PC-9 (cell line): ENCODE results near the gene FKBP1B. TPM values are rescaled to one million over a fixed set of nuclear protein-coding genes. Genes with fewer than 3 reads are reported as not detected.
"Not testable (repeated sequence)": the region's sequence is repeated elsewhere in the genome, so short reads cannot be mapped to it uniquely, and the experiment has no call there.

Experiments
- BruUV-seq: library from RNA; stranded (reverse); fragments of 400-500 nt; replicated peaks from 2 replicates; lab custom pipeline; 2021; lab: Mats Ljungman, UMichigan
- CTCF ChIA-PET: fragments of 300-600 bp; sonication (Branson Sonifier 250); formaldehyde crosslinking; loops from one replicate; lab custom pipeline; 2022; ENCODE audit warnings: antibody characterized with exemption; lab: Charles Lee
- POLR2A ChIA-PET: fragments of 300-600 bp; sonication (Branson Sonifier 250); formaldehyde crosslinking; loops from one replicate; lab custom pipeline; 2022; ENCODE audit warnings: antibody characterized with exemption; ENCODE audit not compliant: unreplicated experiment; lab: Charles Lee
- DNase-seq, 2 experiments: peaks; one replicate each; pipeline versions ENCODE4 v3.0.0 to v3.0.0-alpha.2; 2015 to 2022; ENCODE audit warnings: mixed read lengths in 1 of 2
- H2AFZ ChIP-seq: fragments of 200-600 bp; sonication (generic); 2 replicates; pipeline ENCODE4 v1.8.1; 2017; ENCODE audit warnings: antibody characterized with exemption
- H3F3A ChIP-seq: fragments of 200-600 bp; sonication (generic); 2 replicates; pipeline ENCODE4 v1.8.1; 2017; ENCODE audit warnings: antibody characterized with exemption, mild to moderate bottlenecking, low read depth; ENCODE audit not compliant: insufficient read depth
- H3K27ac ChIP-seq: fragments of 200-600 bp; sonication (generic); 2 replicates; pipeline ENCODE4 v1.6.1; 2016; ENCODE audit warnings: mixed run types
- H3K27me3 ChIP-seq: fragments of 200-600 bp; sonication (generic); 2 replicates; pipeline ENCODE4 v1.6.1; 2016; ENCODE audit warnings: low read depth, mixed run types; ENCODE audit not compliant: insufficient read depth
- H3K36me3 ChIP-seq: fragments of 200-600 bp; sonication (generic); 2 replicates; pipeline ENCODE4 v1.6.1; 2016; ENCODE audit warnings: low read depth, mixed run types
- H3K4me1 ChIP-seq: fragments of 200-600 bp; sonication (generic); replicated peaks from 2 replicates; pipeline ENCODE4 v1.6.1; 2016; ENCODE audit warnings: mixed run types; ENCODE audit not compliant: insufficient read depth
- H3K4me2 ChIP-seq: fragments of 200-600 bp; sonication (generic); 2 replicates; pipeline ENCODE4 v1.6.1; 2017; ENCODE audit warnings: mixed run types
- H3K4me3 ChIP-seq: fragments of 200-600 bp; sonication (generic); 2 replicates; pipeline ENCODE4 v1.6.1; 2016; ENCODE audit warnings: mixed run types
- H3K79me2 ChIP-seq: fragments of 200-600 bp; sonication (generic); 2 replicates; pipeline ENCODE4 v1.6.1; 2017; ENCODE audit warnings: low read depth, mixed run types
- H3K9me2 ChIP-seq: fragments of 200-600 bp; sonication (generic); 2 replicates; pipeline ENCODE4 v1.8.1; 2017; ENCODE audit warnings: mild to moderate bottlenecking; ENCODE audit not compliant: insufficient read depth
- H3K9me3 ChIP-seq: fragments of 200-600 bp; sonication (generic); 2 replicates; pipeline ENCODE4 v1.8.1; 2016; ENCODE audit warnings: low read depth; ENCODE audit not compliant: insufficient read depth
- H4K20me1 ChIP-seq: fragments of 200-600 bp; sonication (generic); 2 replicates; pipeline ENCODE4 v1.8.1; 2017; ENCODE audit not compliant: insufficient read depth
- EZH2 ChIP-seq: fragments of 200-600 bp; sonication (generic); IDR thresholded peaks from 2 replicates; pipeline ENCODE4 v1.8.0; 2017; ENCODE audit warnings: antibody characterized with exemption, low read depth
- intact Hi-C: fragments of 100-400 bp; cut with micrococcal nuclease; formaldehyde crosslinking; loops from one replicate; pipeline ENCODE4 v1.10.0; 2022; ENCODE audit not compliant: unreplicated experiment
- total RNA-seq: library from RNA; stranded (reverse); gene quantifications from 2 replicates; pipeline ENCODE4 v1.2.3, GENCODE V29; 2021
- TF ChIP-seq, protein P1 (sequence below): fragments of 200-600 bp; sonication (generic); conservative IDR thresholded peaks from 2 replicates; pipeline ENCODE4 v1.6.1; 2017; ENCODE audit warnings: mixed run types, antibody characterized with exemption, mild to moderate bottlenecking, moderate library complexity

Gene FKBP1B
- total RNA-seq, 1 experiment from 2014 or later: 4.5 TPM

DNA sequence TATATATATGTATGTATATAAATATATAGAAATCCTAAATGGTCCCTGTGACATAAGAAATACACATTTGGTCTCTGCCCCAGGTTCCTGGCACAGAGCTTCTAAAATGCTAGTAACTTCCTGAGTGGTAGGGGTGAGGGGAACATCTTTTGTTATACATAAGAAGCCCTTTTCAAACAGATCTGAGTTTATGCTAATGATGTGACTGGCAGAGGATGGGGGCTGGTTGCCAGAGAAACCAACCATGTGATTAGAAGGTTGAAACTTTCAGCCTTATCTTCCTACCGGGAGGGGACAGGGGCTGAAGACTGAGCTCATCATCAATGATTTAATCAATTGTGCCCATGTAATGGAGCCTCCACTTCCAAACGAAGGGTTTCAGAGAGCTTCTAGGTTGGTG is 23.3 kb upstream of the FKBP1B start:
- Histone ChIP-seq H3F3A (peaks cover 13% of the 10 kb centered on the region; the same call in 1 of the 2 replicates), H4K20me1 (no peaks in the 10 kb centered on the region), H3K27ac (no peak overlapping the region), H2AFZ (no peak overlapping the region), H3K4me3 (no peak overlapping the region), H3K9me3 (no peaks in the 10 kb centered on the region), H3K9me2 (no peaks in the 10 kb centered on the region), H3K27me3 (no peaks in the 10 kb centered on the region), H3K4me1 (peaks cover 7% of the 10 kb centered on the region), H3K79me2 (no peaks in the 10 kb centered on the region), H3K4me2 (no peak overlapping the region), H3K36me3 (no peaks in the 10 kb centered on the region)
- ChIA-PET CTCF (no interaction called here), POLR2A (no interaction called here)
- TF ChIP-seq EZH2: no peak
- TF ChIP-seq, protein P1, sequence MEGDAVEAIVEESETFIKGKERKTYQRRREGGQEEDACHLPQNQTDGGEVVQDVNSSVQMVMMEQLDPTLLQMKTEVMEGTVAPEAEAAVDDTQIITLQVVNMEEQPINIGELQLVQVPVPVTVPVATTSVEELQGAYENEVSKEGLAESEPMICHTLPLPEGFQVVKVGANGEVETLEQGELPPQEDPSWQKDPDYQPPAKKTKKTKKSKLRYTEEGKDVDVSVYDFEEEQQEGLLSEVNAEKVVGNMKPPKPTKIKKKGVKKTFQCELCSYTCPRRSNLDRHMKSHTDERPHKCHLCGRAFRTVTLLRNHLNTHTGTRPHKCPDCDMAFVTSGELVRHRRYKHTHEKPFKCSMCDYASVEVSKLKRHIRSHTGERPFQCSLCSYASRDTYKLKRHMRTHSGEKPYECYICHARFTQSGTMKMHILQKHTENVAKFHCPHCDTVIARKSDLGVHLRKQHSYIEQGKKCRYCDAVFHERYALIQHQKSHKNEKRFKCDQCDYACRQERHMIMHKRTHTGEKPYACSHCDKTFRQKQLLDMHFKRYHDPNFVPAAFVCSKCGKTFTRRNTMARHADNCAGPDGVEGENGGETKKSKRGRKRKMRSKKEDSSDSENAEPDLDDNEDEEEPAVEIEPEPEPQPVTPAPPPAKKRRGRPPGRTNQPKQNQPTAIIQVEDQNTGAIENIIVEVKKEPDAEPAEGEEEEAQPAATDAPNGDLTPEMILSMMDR: no peak
- intact Hi-C loops: no loop called here
- BruUV-seq: no TSS peak
- DNase-seq: no peak

DNA sequence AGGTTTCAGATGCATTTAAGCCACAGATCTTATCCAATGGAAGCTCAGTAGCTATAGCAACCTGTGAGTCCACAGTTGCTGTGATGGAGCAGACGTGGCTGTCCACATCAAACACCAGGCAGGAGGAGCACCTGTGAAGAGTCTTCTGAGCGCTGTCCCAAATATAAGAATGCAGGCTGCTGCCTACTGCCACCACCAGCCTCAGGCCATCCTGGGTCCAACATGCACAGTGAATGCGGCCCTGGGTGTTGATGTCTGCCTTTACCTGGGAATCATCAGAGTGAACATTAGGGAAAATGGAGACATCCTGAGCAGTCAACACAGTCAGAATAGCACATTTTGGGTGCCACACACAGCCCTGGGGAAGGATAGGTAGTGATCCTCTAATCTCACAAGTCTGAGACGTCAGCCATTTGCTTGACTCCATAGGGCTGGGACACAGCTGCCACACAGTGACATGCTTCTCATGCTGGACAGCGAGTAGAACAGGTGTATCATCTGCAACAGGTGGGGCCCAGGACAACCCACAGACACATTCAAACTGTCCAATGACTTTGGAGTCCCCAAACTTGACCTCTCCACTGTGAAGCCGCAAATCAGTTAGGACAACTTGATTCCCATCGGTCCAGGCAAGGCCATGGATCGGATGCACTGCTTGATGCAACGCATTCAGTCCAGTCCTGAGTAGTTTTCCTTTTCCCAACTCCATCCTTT is 10.6 kb upstream of the FKBP1B start:
- Histone ChIP-seq H3K9me3 (no peaks in the 10 kb centered on the region), H3K27me3 (no peaks in the 10 kb centered on the region), H3K79me2 (no peaks in the 10 kb centered on the region), H3K36me3 (no peaks in the 10 kb centered on the region), H3K4me2 (no peak overlapping the region), H3K4me1 (no peaks in the 10 kb centered on the region), H2AFZ (no peak overlapping the region), H3K9me2 (no peaks in the 10 kb centered on the region), H3K27ac (no peak overlapping the region), H3K4me3 (no peak overlapping the region), H4K20me1 (no peaks in the 10 kb centered on the region), H3F3A (no peaks in the 10 kb centered on the region)
- intact Hi-C loops: no loop called here
- POLR2A ChIA-PET: no interaction called here
- DNase-seq: no peak
- TF ChIP-seq EZH2: no peak
- TF ChIP-seq, protein P1: no peak
- no TSS peak for BruUV-seq
- CTCF ChIA-PET: no interaction called here

DNA sequence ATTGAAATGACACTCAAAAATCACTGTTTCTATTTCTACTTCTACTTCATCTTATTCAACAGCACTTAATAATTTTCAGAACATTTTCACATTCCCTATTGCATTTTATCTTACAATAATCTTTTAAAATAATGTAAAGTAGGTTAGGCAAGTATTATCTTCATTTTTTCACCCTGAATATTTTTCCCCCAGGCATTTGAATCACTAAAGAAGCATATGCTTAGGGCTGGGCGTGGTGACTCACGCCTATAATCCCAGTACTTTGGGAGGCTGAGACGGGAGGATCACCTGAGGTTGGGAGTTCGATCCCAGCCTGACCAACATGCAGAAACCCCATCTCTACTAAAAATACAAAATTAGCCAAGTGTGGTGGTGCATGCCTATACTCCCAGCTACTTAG is 9.0 kb upstream of the FKBP1B start:
- Histone ChIP-seq H3K79me2 (0 out of 2 replicates have a peak, but pooled peaks cover 3% of the 10 kb centered on the region), H3K9me2 (no peaks in the 10 kb centered on the region), H3K9me3 (no peaks in the 10 kb centered on the region), H3K4me1 (no peaks in the 10 kb centered on the region), H3F3A (peaks cover 7% of the 10 kb centered on the region), H3K4me3 (no peak overlapping the region), H3K36me3 (no peaks in the 10 kb centered on the region), H3K4me2 (no peak overlapping the region), H2AFZ (no peak overlapping the region), H4K20me1 (no peaks in the 10 kb centered on the region), H3K27me3 (no peaks in the 10 kb centered on the region), H3K27ac (no peak overlapping the region)
- DNase-seq: no peak
- intact Hi-C loops: no loop called here
- no peak for TF ChIP-seq EZH2
- TF ChIP-seq, protein P1: no peak
- POLR2A ChIA-PET: no interaction called here
- no TSS peak for BruUV-seq
- CTCF ChIA-PET: no interaction called here

DNA sequence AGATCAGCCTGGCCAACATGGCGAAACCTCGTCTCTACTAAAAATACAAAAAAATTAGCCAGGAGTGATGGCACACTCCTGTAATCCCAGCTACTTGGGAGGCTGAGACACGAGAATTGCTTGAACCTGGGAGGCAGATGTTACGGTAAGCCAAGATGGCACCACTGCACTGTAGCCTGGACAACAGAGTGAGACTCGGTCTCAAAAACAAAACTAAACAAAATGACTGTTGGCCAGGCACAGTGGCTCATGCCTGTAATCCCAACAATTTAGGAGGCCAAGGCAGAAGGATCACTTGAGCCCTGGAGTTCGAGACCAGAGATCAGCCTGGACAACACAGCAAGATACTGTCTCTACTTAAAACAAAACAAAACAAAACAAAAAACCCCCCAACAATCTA is 6.4 kb upstream of the FKBP1B start:
- Histone ChIP-seq H3K79me2 (peaks cover 13% of the 10 kb centered on the region; the same call in 1 of the 2 replicates), H3K4me1 (peaks cover 13% of the 10 kb centered on the region; the same call in 1 of the 2 replicates), H3F3A (peaks cover 13% of the 10 kb centered on the region)
- POLR2A ChIA-PET, H3K27me3 ChIP-seq, intact Hi-C loops, H3K9me2 ChIP-seq, H3K4me3 ChIP-seq, CTCF ChIA-PET, H4K20me1 ChIP-seq, H3K36me3 ChIP-seq, H3K9me3 ChIP-seq, BruUV-seq, H2AFZ ChIP-seq, DNase-seq, H3K4me2 ChIP-seq, H3K27ac ChIP-seq: not testable (repeated sequence)
